ENCODE results near the gene RHEX. TPM values are rescaled to one million over a fixed set of nuclear protein-coding genes. Genes with fewer than 3 reads are reported as not detected.

The RHEX gene
- total RNA-seq, 1 donor from 2014 or later, result 1.2 TPM

- intact Hi-C loops (cut with DNase I), result loop anchor here (5.0 to 10.0 kb wide), 2 partner anchors 192 to 315 kb away; no protein-coding TSS in a partner anchor
- ATAC-seq (no peak), DNase-seq (ENCODE audit: low spot score) (no peak)
These were observed 56.7 kb downstream of the RHEX start for GRCh38 chr1:206109718-206110117.

GRCh38 chr1:206110161-206110560 lies 57.2 kb downstream of the RHEX start:
- intact Hi-C loops (cut with DNase I), result no loop called here
- no peak for ATAC-seq
- DNase-seq (ENCODE audit: low spot score), result no peak

DNA sequence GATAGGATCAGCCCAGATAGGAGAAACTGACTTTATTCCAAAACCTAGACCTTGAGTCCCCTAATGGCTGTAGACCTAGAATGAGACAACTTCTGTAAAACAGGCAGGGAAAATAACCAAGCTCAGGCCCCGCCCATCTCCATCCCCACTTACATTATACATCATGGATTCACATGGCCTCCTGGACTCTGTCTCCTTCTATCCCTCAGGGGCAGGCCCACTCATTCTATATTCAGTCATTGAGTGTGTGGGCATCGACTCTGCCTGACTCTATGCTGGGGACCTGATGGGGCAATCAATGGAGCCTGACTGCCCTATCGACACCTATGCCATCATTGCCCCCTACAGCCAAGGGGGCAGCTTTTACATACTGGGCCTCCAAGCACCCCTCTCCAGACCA lies 57.8 kb downstream of the RHEX start:
- DNase-seq (ENCODE audit: low spot score) (no peak), ATAC-seq (no peak)
- intact Hi-C loops (cut with DNase I), result no loop called here

DNA sequence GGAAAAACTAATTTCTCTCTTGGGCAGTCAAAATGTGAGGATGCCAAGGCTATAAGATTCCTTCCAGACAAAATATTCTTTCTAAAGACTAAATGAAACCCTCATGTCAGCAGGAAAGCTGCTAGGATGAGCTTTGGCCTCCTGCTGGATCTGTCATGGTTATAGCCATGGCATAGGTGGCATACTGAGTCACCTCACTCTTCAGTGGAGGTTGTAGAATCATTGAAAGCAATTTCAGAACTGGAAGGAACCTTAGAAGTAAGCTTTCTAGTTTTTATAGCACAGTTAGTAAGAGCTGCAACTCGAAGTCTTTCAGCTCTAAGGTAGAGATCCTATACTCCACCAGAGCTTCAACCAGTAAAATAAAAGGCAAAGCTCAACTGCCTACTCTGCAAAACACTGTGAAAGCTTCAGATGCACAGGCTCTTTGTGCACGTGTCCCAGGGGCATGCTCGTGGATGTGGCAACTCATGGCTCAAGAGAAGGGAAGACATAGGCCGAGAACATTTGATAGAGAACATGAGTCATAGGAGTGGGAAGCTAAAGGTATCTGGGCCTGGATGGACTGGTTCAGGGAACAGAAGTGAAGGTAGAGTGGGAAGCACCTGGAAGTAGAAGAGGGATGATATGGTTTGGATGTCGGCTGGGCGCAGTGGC lies 58.4 kb downstream of the RHEX start:
- intact Hi-C loops (cut with DNase I), result no loop called here
- ATAC-seq, result no peak

DNA sequence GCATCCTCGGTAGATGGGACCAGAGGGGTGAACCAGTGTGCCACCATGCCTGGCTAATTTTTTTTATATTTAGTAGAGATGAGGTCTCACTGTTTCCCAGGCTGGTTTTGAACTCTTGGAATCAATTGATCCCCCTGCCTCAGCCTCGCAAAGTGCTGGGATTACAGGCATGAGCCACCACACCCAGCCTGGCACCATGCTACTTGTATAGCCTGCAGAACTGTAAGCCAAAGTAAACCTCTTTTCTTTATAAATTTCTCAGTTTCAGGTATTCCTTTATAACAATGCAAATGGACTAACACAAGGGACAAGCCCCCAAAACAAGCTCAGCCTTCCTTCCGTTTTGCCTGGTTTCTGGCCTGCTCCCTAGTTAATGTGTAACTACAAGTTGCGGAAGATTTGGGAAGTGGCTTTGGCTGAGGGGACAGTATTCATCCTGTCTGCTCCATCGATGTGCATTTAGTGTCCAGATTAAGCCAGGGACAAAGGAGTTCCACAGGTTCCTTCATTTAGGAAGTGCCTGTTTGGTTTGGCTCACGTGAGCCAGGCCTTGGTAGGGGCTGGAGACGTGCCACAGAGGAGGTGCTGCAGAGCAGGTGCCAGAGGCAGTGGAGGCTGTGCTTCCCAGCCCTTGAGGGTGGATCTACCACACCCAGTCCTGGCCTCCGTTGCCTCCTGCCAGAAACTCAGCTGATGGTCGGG lies 59.8 kb downstream of the RHEX start:
- no peak for ATAC-seq
- intact Hi-C loops (cut with DNase I), result no loop called here
- no peak for DNase-seq (ENCODE audit: low spot score)

More for the DNA sequence above, 58.4 kb downstream of the RHEX start:
- DNase-seq (ENCODE audit: low spot score), result no peak

GRCh38 chr1:206114692-206115640 lies 62.0 kb downstream of the RHEX start:
- intact Hi-C loops (cut with DNase I), result no loop called here

GRCh38 chr1:206115791-206116190 lies 62.8 kb downstream of the RHEX start:
- intact Hi-C loops (cut with DNase I), result no loop called here
- ATAC-seq (no peak), DNase-seq (ENCODE audit: low spot score) (no peak)

More at GRCh38 chr1:206114692-206115640, 62.0 kb downstream of the RHEX start:
- no peak for DNase-seq (ENCODE audit: low spot score)
- no peak for ATAC-seq

GRCh38 chr1:206116191-206116872 lies 63.4 kb downstream of the RHEX start:
- DNase-seq (ENCODE audit: low spot score), result no peak
- intact Hi-C loops (cut with DNase I), result no loop called here
- ATAC-seq, result no peak

- ATAC-seq (no peak), DNase-seq (ENCODE audit: low spot score) (no peak)
- intact Hi-C loops (cut with DNase I), result no loop called here
These were observed 63.8 kb downstream of the RHEX start for GRCh38 chr1:206116873-206117150.

DNA sequence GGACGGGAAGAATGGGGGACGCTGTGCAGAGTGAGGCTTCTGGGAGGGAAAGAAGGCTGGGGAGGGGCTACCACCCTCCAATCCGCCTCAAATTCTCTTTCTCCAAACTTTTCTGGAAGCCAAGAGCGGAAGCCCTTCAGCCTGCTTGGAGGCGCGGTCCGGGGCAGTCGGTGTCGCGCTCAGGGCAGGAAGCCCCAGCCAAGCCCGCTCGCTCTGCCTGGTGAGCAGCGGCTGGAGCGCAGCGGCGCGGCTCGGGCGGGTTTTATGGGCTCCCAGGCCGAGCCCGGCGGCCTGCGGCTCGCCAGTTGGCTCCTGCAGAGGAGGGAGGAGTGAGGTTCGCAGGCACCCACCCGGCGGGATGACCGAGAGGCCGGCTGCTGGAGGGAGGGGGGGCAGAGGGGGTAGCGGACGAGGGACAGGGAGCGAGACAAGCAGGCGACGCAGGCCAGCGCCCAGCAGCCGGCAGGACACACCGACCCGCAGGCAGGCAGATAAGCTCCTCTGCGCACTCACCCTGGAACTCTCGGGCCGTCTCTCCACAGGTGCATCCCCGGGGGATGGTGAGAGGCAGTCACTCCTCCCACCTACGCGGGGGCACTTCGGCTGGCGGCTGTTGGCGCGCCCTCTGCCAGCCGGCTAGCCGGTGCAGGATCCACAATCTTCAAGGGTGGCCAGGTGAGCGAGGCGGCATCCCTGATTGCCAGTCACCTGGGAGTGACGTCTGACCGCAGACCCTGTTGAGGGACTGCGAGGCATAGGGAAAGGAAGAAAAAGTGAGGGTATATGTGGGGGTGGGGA lies 64.4 kb downstream of the RHEX start, which contains the start of gene AVPR1B:
Gene AVPR1B, minus strand, starts transcription at position 238 of the 798 bp plus-strand sequence. CDS start 498 bp downstream, outside the sequence.
- intact Hi-C loops (cut with DNase I), result no loop called here
- ATAC-seq, result peak; percentile 87
- no peak for DNase-seq (ENCODE audit: low spot score)

DNA sequence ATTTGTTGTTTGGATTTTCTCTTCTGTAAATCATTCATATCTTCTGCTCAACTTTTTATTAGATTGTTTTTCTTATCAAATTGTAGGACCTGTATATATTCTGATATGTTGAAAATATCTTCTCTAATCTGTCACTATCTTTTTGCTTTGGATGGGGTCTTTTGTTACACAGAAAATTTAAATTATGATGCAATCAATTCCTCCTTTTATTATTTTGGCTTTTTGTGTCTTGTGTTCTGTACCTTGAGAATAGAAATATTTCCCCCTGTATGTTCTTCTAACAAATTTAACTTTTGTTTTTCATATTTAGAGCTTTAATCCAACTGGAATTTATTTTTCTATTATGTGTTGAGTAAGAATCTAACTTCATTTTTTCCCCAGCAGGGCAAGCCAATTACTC lies 67.4 kb downstream of the RHEX start:
- intact Hi-C loops (cut with DNase I), result no loop called here
- no peak for ATAC-seq
- no peak for DNase-seq (ENCODE audit: low spot score)

GRCh38 chr1:206121269-206121668 lies 68.3 kb downstream of the RHEX start:
- intact Hi-C loops (cut with DNase I), result no loop called here
- ATAC-seq (no peak), DNase-seq (ENCODE audit: low spot score) (no peak)

GRCh38 chr1:206122686-206123085 lies 69.7 kb downstream of the RHEX start:
- DNase-seq (ENCODE audit: low spot score), result no peak
- intact Hi-C loops (cut with DNase I), result no loop called here
- ATAC-seq, result no peak

DNA sequence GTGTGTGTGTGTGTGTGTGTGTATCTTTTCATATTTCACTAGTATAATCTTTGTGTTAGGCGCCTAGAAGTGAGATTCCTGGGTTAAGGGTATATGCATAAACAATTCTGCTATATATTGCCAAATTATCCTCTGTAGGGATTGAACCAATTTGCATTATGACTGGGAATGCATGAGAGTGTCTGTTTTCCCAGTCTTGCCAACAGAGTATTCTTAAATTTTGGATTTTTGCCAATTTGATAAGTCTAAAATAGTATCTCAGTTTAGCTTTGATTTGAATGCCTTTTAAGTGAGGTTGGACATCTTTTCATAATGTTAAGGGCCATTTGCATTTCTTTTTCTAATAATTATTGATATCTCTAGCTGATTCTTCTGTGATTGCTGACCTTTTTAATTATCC lies 72.4 kb downstream of the RHEX start:
- intact Hi-C loops (cut with DNase I), result no loop called here
- DNase-seq (ENCODE audit: low spot score) (no peak), ATAC-seq (no peak)

DNA sequence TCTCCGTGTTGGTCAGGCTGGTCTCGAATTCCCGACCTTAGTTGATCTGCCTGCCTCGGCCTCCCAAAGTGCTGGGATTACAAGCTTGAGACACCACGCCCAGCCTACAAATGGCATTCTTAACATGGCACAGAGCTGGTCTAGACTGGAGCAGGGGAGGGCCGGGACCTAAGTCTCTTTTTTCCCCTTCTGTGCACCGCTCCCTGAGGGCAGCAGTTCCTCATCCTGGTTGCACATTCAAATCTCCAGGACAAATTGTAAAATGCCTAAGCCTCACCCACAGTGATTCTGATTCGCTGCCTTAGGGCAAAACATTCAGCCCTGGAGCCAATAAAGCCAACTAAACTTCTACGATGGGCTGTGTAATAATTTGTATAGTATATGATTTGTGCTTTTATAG lies 74.4 kb downstream of the RHEX start:
- intact Hi-C loops (cut with DNase I), result no loop called here
- no peak for DNase-seq (ENCODE audit: low spot score)
- ATAC-seq, result no peak

GRCh38 chr1:206128196-206128595 lies 75.2 kb downstream of the RHEX start:
- ATAC-seq (no peak), DNase-seq (ENCODE audit: low spot score) (no peak)
- intact Hi-C loops (cut with DNase I), result no loop called here

DNA sequence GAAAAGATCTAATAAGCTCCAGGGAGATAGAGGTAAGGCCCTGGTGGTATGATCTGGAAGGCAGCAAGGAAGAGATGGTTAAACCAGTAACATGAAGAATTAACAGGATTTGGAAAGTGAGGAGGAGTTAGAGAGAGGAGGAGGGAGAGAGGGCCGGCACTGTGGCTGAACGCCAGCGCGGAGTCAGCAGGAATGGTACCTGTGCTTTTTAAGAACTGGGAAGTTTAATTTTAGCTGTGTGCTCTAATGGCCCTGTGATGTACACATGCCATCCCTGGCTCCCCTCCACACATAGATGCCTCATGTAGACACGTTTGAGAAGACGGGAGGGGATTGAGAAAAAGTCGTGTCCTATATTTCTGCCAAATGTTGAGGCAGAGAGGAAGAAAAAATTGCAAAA lies 78.1 kb downstream of the RHEX start:
- no peak for DNase-seq (ENCODE audit: low spot score)
- no peak for ATAC-seq
- intact Hi-C loops (cut with DNase I), result no loop called here

DNA sequence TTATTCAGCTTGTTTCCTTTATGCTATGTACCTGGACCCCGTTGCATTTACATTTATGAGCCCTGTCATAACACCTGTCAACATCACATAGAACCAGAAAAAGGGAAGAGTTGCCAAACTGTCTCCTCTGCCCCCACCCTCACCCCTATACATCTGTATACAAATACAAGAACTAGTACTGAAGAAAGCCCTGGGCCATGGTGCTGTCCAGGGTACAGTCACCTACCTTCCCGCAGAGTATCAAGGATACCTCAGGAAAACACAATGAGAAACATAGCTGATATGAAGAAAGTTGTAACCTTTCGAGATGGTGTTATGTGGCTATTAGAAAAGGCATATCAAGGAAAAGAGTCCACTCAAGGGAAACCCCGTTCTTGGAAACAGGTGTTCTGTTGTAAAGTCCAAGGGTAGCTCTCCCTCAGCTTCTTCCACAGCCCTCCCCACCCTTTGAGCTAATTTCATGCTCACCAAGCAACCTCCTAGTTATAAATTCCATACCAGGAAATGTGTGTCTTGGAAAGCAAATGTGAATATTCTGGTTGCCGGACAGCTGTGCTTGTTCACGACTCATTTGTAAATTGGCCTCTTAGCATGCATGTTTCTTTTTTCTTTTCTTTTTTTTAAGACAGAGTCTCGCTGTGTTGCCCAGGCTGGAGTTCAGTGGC lies 80.9 kb downstream of the RHEX start:
- intact Hi-C loops (cut with DNase I), result no loop called here
- no peak for ATAC-seq

More for the DNA sequence above, 80.9 kb downstream of the RHEX start:
- no peak for DNase-seq (ENCODE audit: low spot score)

Data from sciatic nerve (tissue), 2 donors.